CD4-positive, alpha-beta T cell (primary cell): Measurements from ENCODE around the gene SHLD3. TPM values are rescaled to one million over a fixed set of nuclear protein-coding genes. Genes with fewer than 3 reads are reported as not detected.

Source experiments
- ATAC-seq: fragments of 200-7000 bp; cut with Tn5 transposase; one replicate; pipeline ENCODE4 v1.10.0; 2022; ENCODE audit warnings: mild to moderate bottlenecking; ENCODE audit not compliant: poor library complexity
- CTCF ChIA-PET: fragments of 350-600 bp; sonication (Branson Sonifier 250); formaldehyde crosslinking; loops from one replicate; lab custom pipeline; 2021; ENCODE audit warnings: antibody characterized with exemption, inconsistent platforms; lab: Charles Lee
- POLR2A ChIA-PET: fragments of 350-600 bp; sonication (Branson Sonifier 250); formaldehyde crosslinking; loops from one replicate; lab custom pipeline; 2021; ENCODE audit warnings: antibody characterized with exemption, inconsistent platforms; lab: Charles Lee
- DNase-seq, 14 experiments: peaks; one replicate each; pipeline ENCODE4 v3.0.0-alpha.2; 2013 to 2020; ENCODE audit warnings: mixed read lengths in 2 of 14
- H3K27ac ChIP-seq, 2 donors: one replicate each; pipeline versions ENCODE4 v1.5.1 to v1.7.0; 2013; ENCODE audit warnings: low read length in 2 of 2, low read depth in 1 of 2, mild to moderate bottlenecking in 1 of 2
- H3K27me3 ChIP-seq, 2 experiments: 1 replicate in 1 of 2; 2 replicates in 1 of 2; pipeline versions ENCODE4 v1.6.1 to v1.7.0; 2013; ENCODE audit warnings: low read length in 2 of 2, control low read depth in 1 of 2, mild to moderate bottlenecking in 1 of 2, moderate library complexity in 1 of 2; ENCODE audit not compliant: insufficient read depth in 2 of 2, control insufficient read depth in 1 of 2
- H3K36me3 ChIP-seq: one replicate; pipeline ENCODE4 v1.6.1; 2013; ENCODE audit warnings: low read length, control low read depth; ENCODE audit not compliant: insufficient read depth
- H3K4me1 ChIP-seq: one replicate; pipeline ENCODE4 v1.6.1; 2013; ENCODE audit warnings: low read length, control low read depth; ENCODE audit not compliant: insufficient read depth
- H3K4me3 ChIP-seq: one replicate; pipeline ENCODE4 v1.5.1; 2013; ENCODE audit warnings: mild to moderate bottlenecking, low read length, moderate library complexity
- H3K9me3 ChIP-seq, 2 experiments: 1 replicate in 1 of 2; 2 replicates in 1 of 2; pipeline versions ENCODE4 v1.6.1 to v1.7.0; 2013; ENCODE audit warnings: low read length in 2 of 2, mild to moderate bottlenecking in 2 of 2, control low read depth in 1 of 2, moderate library complexity in 1 of 2; ENCODE audit not compliant: control insufficient read depth in 1 of 2, insufficient read depth in 1 of 2
- H3K27ac Mint-ChIP-seq: one replicate; pipeline ENCODE4 v1.8.0; 2020; ENCODE audit warnings: mixed read lengths
- H3K27me3 Mint-ChIP-seq: one replicate; pipeline ENCODE4 v1.8.0; 2021; ENCODE audit warnings: mixed read lengths
- H3K36me3 Mint-ChIP-seq: one replicate; pipeline ENCODE4 v1.8.0; 2021; ENCODE audit warnings: low read depth, mixed read lengths
- H3K4me1 Mint-ChIP-seq: one replicate; pipeline ENCODE4 v1.8.0; 2021; ENCODE audit warnings: low read depth, mixed read lengths
- H3K4me3 Mint-ChIP-seq: one replicate; pipeline ENCODE4 v1.8.0; 2020; ENCODE audit warnings: mild to moderate bottlenecking, mixed read lengths
- H3K9me3 Mint-ChIP-seq: one replicate; pipeline ENCODE4 v1.8.0; 2020; ENCODE audit warnings: mixed read lengths
- CTCF ChIP-seq: fragments of 200-600 bp; IDR thresholded peaks from one replicate; pipeline ENCODE4 v1.8.0; 2022; ENCODE audit warnings: antibody characterized with exemption, mild to moderate bottlenecking
- intact Hi-C, 2 experiments: fragments of 100-400 bp; cut with DNase I in 1 of 2; cut with micrococcal nuclease in 1 of 2; formaldehyde crosslinking; loops; one replicate each; pipeline versions ENCODE4 v1.15.1 to v1.9.0; 2023 to 2025; cut with DNase I, micrococcal nuclease
- total RNA-seq, 174 experiments: library from RNA in 2 of 174; stranded (reverse) in 2 of 174; gene quantifications; one replicate each; pipeline ENCODE4 v1.2.3 and lab custom pipeline; 2021 to 2026

The SHLD3 gene
- total RNA-seq, 2 experiments from 2014 or later: 11.5 to 11.7 TPM

- Mint-ChIP-seq H3K4me1 (peaks cover 30% of the 10 kb centered on the region), H3K4me3 (no peak overlapping the region), H3K27me3 (no peaks in the 10 kb centered on the region), H3K27ac (no peak overlapping the region), H3K9me3 (no peaks in the 10 kb centered on the region), H3K36me3 (peaks cover 42% of the 10 kb centered on the region)
- no peak overlapping the region for H3K27ac ChIP-seq
- intact Hi-C loops: no loop called here
- peaks cover 8% of the 10 kb centered on the region for H3K4me1 ChIP-seq
- H3K4me3 ChIP-seq: no peak overlapping the region
- POLR2A ChIA-PET: no interaction called here
- CTCF ChIA-PET: no interaction called here
- H3K27me3 ChIP-seq: no peaks in the 10 kb centered on the region
- ATAC-seq (no peak), DNase-seq (no peak)
- no peak for TF ChIP-seq CTCF
- no peaks in the 10 kb centered on the region for H3K9me3 ChIP-seq
- peaks cover 16% of the 10 kb centered on the region for H3K36me3 ChIP-seq
Observed at GRCh38 chr5:65630981-65631380, 6.2 kb downstream of the SHLD3 start.

- Histone ChIP-seq H3K27me3 (no peaks in the 10 kb centered on the region), H3K9me3 (no peaks in the 10 kb centered on the region), H3K4me3 (no peak overlapping the region), H3K27ac (no peak overlapping the region), H3K36me3 (peaks cover 39% of the 10 kb centered on the region), H3K4me1 (no peaks in the 10 kb centered on the region)
- intact Hi-C loops: no loop called here
- DNase-seq: no peak
- no peak for TF ChIP-seq CTCF
- CTCF ChIA-PET: no interaction called here
- POLR2A ChIA-PET: no interaction called here
- Mint-ChIP-seq H3K4me3 (no peak overlapping the region), H3K9me3 (no peaks in the 10 kb centered on the region), H3K27me3 (no peaks in the 10 kb centered on the region), H3K4me1 (no peaks in the 10 kb centered on the region), H3K36me3 (peaks cover 59% of the 10 kb centered on the region), H3K27ac (no peak overlapping the region)
- no peak for ATAC-seq
Observed at GRCh38 chr5:65640240-65640639, 15.4 kb downstream of the SHLD3 start.

GRCh38 chr5:65646938-65647337 is 22.1 kb downstream of the SHLD3 start:
- Histone ChIP-seq H3K27ac (no peak overlapping the region), H3K4me3 (no peak overlapping the region), H3K4me1 (no peaks in the 10 kb centered on the region), H3K9me3 (no peaks in the 10 kb centered on the region), H3K36me3 (peaks cover 29% of the 10 kb centered on the region), H3K27me3 (no peaks in the 10 kb centered on the region)
- ChIA-PET POLR2A (no interaction called here), CTCF (no interaction called here)
- no peaks in the 10 kb centered on the region for H3K27me3 Mint-ChIP-seq
- peaks cover 54% of the 10 kb centered on the region for H3K36me3 Mint-ChIP-seq
- intact Hi-C loops: no loop called here
- no peaks in the 10 kb centered on the region for H3K9me3 Mint-ChIP-seq
- H3K4me3 Mint-ChIP-seq: no peak overlapping the region
- H3K4me1 Mint-ChIP-seq: no peaks in the 10 kb centered on the region
- DNase-seq (no peak), ATAC-seq (no peak)
- H3K27ac Mint-ChIP-seq: no peak overlapping the region
- no peak for TF ChIP-seq CTCF
